Fibroblast of lung (primary cell): Measurements from ENCODE around the gene AMBRA1. TPM values are rescaled to one million over a fixed set of nuclear protein-coding genes. Genes with fewer than 3 reads are reported as not detected.

ENCODE experiments used
- DNase-seq, 2 donors: peaks; one replicate each; pipeline versions ENCODE4 v3.0.0 to v3.0.0-alpha.2; 2010; ENCODE audit warnings: low read depth in 2 of 2
- H2AFZ ChIP-seq: 2 replicates; pipeline ENCODE4 v1.5.1; 2012; ENCODE audit warnings: low read length, control low read depth, inconsistent platforms
- H3K27ac ChIP-seq: 2 replicates; pipeline ENCODE4 v1.5.1; 2011; ENCODE audit warnings: low read length, control low read depth; ENCODE audit not compliant: insufficient read depth
- H3K27me3 ChIP-seq: 2 replicates; pipeline ENCODE4 v1.5.1; 2011; ENCODE audit warnings: mild to moderate bottlenecking, low read length; ENCODE audit not compliant: control insufficient read depth, insufficient read depth
- H3K36me3 ChIP-seq: 2 replicates; pipeline ENCODE4 v1.5.1; 2011; ENCODE audit warnings: low read length; ENCODE audit not compliant: control insufficient read depth, insufficient read depth
- H3K4me1 ChIP-seq: 2 replicates; pipeline ENCODE4 v1.5.1; 2011; ENCODE audit warnings: low read length; ENCODE audit not compliant: control insufficient read depth, insufficient read depth; ENCODE audit errors: extremely low read depth
- H3K4me2 ChIP-seq: 2 replicates; pipeline ENCODE4 v1.5.1; 2011; ENCODE audit warnings: low read length, control low read depth; ENCODE audit not compliant: insufficient read depth; ENCODE audit errors: extremely low read depth
- H3K4me3 ChIP-seq, 4 experiments: fragments of 200-600 bp in 1 of 4; sonication (generic) in 1 of 4; replicated peaks in 1 of 4; 2 replicates each; pipeline ENCODE4 v1.5.1; 2011 to 2016; ENCODE audit warnings: low read length in 4 of 4, low read depth in 3 of 4, mild to moderate bottlenecking in 3 of 4, control low read depth in 2 of 4, inconsistent platforms in 1 of 4, mixed read lengths in 1 of 4; ENCODE audit not compliant: insufficient read depth in 1 of 4; ENCODE audit errors: control extremely low read depth in 1 of 4
- H3K79me2 ChIP-seq: 2 replicates; pipeline ENCODE4 v1.5.1; 2012; ENCODE audit warnings: mild to moderate bottlenecking, low read length, inconsistent platforms; ENCODE audit not compliant: control insufficient read depth, insufficient read depth
- H3K9ac ChIP-seq: 2 replicates; pipeline ENCODE4 v1.5.1; 2011; ENCODE audit warnings: mild to moderate bottlenecking, low read length, control low read depth; ENCODE audit not compliant: insufficient read depth
- H3K9me3 ChIP-seq: 2 replicates; pipeline ENCODE4 v1.5.1; 2012; ENCODE audit warnings: low read depth, low read length; ENCODE audit not compliant: control insufficient read depth, insufficient read depth
- H4K20me1 ChIP-seq: 2 replicates; pipeline ENCODE4 v1.5.1; 2011; ENCODE audit warnings: low read length; ENCODE audit not compliant: control insufficient read depth, insufficient read depth; ENCODE audit errors: extremely low read depth
- CTCF ChIP-seq, 2 donors: IDR thresholded peaks in 1 of 2; conservative IDR thresholded peaks in 1 of 2; 1 replicate in 1 of 2; 2 replicates in 1 of 2; pipeline ENCODE4 v1.5.1; 2011 to 2012; ENCODE audit warnings: low read length in 2 of 2, control low read depth in 1 of 2, inconsistent platforms in 1 of 2, low read depth in 1 of 2, mild to moderate bottlenecking in 1 of 2
- EZH2 ChIP-seq: IDR thresholded peaks from 2 replicates; pipeline ENCODE4 v1.5.1; 2012; ENCODE audit warnings: low read length, control low read depth, mild to moderate bottlenecking; ENCODE audit errors: missing control alignments
- polyA plus RNA-seq, 2 donors: library from polyadenylated mRNA; depleted of rRNA in 1 of 2; stranded (reverse) in 1 of 2; unstranded in 1 of 2; fragments of >200 nt; gene quantifications; 2 replicates each; pipeline ENCODE4 v1.2.1, GENCODE V29; 2011 to 2012; ENCODE audit warnings: missing spikeins in 1 of 2
- total RNA-seq: library from RNA; depleted of rRNA; stranded (reverse); fragments of >200 nt; gene quantifications from 2 replicates; pipeline ENCODE4 v1.2.1, GENCODE V29; 2014

AMBRA1 gene
- total and polyA plus RNA-seq, 2 donors (not counting 1 experiment from before 2014, with no cell fraction given) = 8.3 to 23.3 TPM

- no peaks in the 10 kb centered on the region for H3K9me3 ChIP-seq
- no peak overlapping the region for H3K27ac ChIP-seq
- H3K36me3 ChIP-seq = peaks cover 13% of the 10 kb centered on the region
- H3K4me2 ChIP-seq = no peak overlapping the region
- H3K79me2 ChIP-seq = no peaks in the 10 kb centered on the region
- no peak overlapping the region for H3K4me3 ChIP-seq
- no peaks in the 10 kb centered on the region for H4K20me1 ChIP-seq
- DNase-seq = no peak
- TF ChIP-seq CTCF (conservative IDR thresholded peaks at IDR 0.05 in 1 of 2, IDR thresholded peaks at IDR 0.05 in 1 of 2; ENCODE audit: low read depth in 1 of 2, low read length in 2 of 2) (no peak), EZH2 (no peak)
- H2AFZ ChIP-seq = no peak overlapping the region
- no peaks in the 10 kb centered on the region for H3K27me3 ChIP-seq
- H3K9ac ChIP-seq = no peak overlapping the region
- H3K4me1 ChIP-seq = peaks cover 10% of the 10 kb centered on the region
Measured at GRCh38 chr11:46378296-46378695, 215.5 kb downstream of the AMBRA1 start.

- H2AFZ ChIP-seq = no peak overlapping the region
- TF ChIP-seq CTCF (conservative IDR thresholded peaks at IDR 0.05 in 1 of 2, IDR thresholded peaks at IDR 0.05 in 1 of 2; ENCODE audit: low read depth in 1 of 2, low read length in 2 of 2) = no peak
- no peak for TF ChIP-seq EZH2
- no peaks in the 10 kb centered on the region for H3K27me3 ChIP-seq
- no peak overlapping the region for H3K9ac ChIP-seq
- no peaks in the 10 kb centered on the region for H4K20me1 ChIP-seq
- no peak for DNase-seq
- peaks cover 13% of the 10 kb centered on the region for H3K36me3 ChIP-seq
- H3K4me3 ChIP-seq = no peak overlapping the region
- no peak overlapping the region for H3K27ac ChIP-seq
- H3K4me1 ChIP-seq = peaks cover 9% of the 10 kb centered on the region
- H3K9me3 ChIP-seq = no peaks in the 10 kb centered on the region
- H3K4me2 ChIP-seq = no peak overlapping the region
- no peaks in the 10 kb centered on the region for H3K79me2 ChIP-seq
Measured at GRCh38 chr11:46377831-46378230, 216.0 kb downstream of the AMBRA1 start.

GRCh38 chr11:46377290-46377689, 216.5 kb downstream of the AMBRA1 start:
- TF ChIP-seq EZH2 (no peak), CTCF (conservative IDR thresholded peaks at IDR 0.05 in 1 of 2, IDR thresholded peaks at IDR 0.05 in 1 of 2; ENCODE audit: low read depth in 1 of 2, low read length in 2 of 2) (no peak)
- DNase-seq = no peak
- Histone ChIP-seq H3K4me3 (no peak overlapping the region), H3K27me3 (no peaks in the 10 kb centered on the region), H2AFZ (no peak overlapping the region), H3K4me1 (peaks cover 6% of the 10 kb centered on the region), H3K36me3 (peaks cover 13% of the 10 kb centered on the region), H3K27ac (no peak overlapping the region), H3K4me2 (no peak overlapping the region), H3K9ac (no peak overlapping the region), H3K79me2 (no peaks in the 10 kb centered on the region), H4K20me1 (no peaks in the 10 kb centered on the region), H3K9me3 (no peaks in the 10 kb centered on the region)
